SU-DHL-6 (cell line): ENCODE measurements around the gene USP13.

Experiments used
- H2AFZ ChIP-seq: fragments of 200-600 bp; sonication (generic); 2 replicates; pipeline ENCODE4 v1.6.1; 2014; ENCODE audit warnings: low read depth, mild to moderate bottlenecking, moderate library complexity, mixed read lengths, antibody characterized with exemption, low read length; ENCODE audit not compliant: severe bottlenecking
- H3F3A ChIP-seq: fragments of 200-600 bp; shearing (Covaris generic); 2 replicates; pipeline ENCODE4 v1.6.0; 2016; ENCODE audit warnings: antibody characterized with exemption, mild to moderate bottlenecking; ENCODE audit not compliant: insufficient read depth
- H3K27ac ChIP-seq: fragments of 200-600 bp; sonication (generic); 2 replicates; pipeline ENCODE4 v1.5.1; 2016; ENCODE audit warnings: low read depth, mild to moderate bottlenecking, low read length, moderate library complexity, mixed read lengths
- H3K27me3 ChIP-seq: fragments of 200-600 bp; sonication (generic), shearing (Covaris generic); 2 replicates; pipeline ENCODE4 v1.6.0; 2014; ENCODE audit warnings: mild to moderate bottlenecking, low read length
- H3K36me3 ChIP-seq: fragments of 200-600 bp; sonication (generic); 2 replicates; pipeline ENCODE4 v1.6.1; 2014; ENCODE audit warnings: mild to moderate bottlenecking, low read length, mixed read lengths
- H3K4me2 ChIP-seq: fragments of 300-600, 200-600 bp; shearing (Covaris generic), sonication (generic); 2 replicates; pipeline ENCODE4 v1.6.0; 2014; ENCODE audit warnings: low read length, low read depth, mild to moderate bottlenecking; ENCODE audit not compliant: poor library complexity, severe bottlenecking
- H3K4me3 ChIP-seq: fragments of 200-600 bp; sonication (generic); 2 replicates; pipeline ENCODE4 v1.5.1; 2014; ENCODE audit warnings: antibody characterized with exemption, low read length, mild to moderate bottlenecking, mixed read lengths; ENCODE audit not compliant: insufficient read depth, poor library complexity, severe bottlenecking
- H3K79me2 ChIP-seq: fragments of 200-600 bp; sonication (generic); 2 replicates; pipeline ENCODE4 v1.6.1; 2014; ENCODE audit warnings: mild to moderate bottlenecking, low read length, moderate library complexity; ENCODE audit not compliant: insufficient read depth
- H3K9ac ChIP-seq: fragments of 200-600 bp; sonication (generic); 2 replicates; pipeline ENCODE4 v1.7.0; 2014; ENCODE audit warnings: mild to moderate bottlenecking, low read length
- H3K9me2 ChIP-seq: fragments of 200-600 bp; sonication (generic); replicated peaks from 2 replicates; pipeline ENCODE4 v1.6.1; 2014; ENCODE audit warnings: low read length; ENCODE audit not compliant: insufficient read depth
- H3K9me3 ChIP-seq: fragments of 200-600 bp; sonication (generic); 2 replicates; pipeline ENCODE4 v1.6.1; 2014; ENCODE audit warnings: low read length, mixed read lengths; ENCODE audit not compliant: insufficient read depth
- H4K20me1 ChIP-seq: fragments of 200-600 bp; sonication (generic); 2 replicates; pipeline ENCODE4 v1.6.1; 2014; ENCODE audit warnings: low read depth, mild to moderate bottlenecking, antibody characterized with exemption, low read length, moderate library complexity, mixed read lengths
- CTCF ChIP-seq: fragments of 200-600 bp; sonication (generic); IDR thresholded peaks from one replicate; pipeline ENCODE4 v1.5.1; 2017; ENCODE audit warnings: antibody characterized with exemption, mild to moderate bottlenecking, low read length, moderate library complexity; ENCODE audit not compliant: insufficient read depth, poor library complexity, severe bottlenecking
- EZH2phosphoT487 ChIP-seq: fragments of 200-600 bp; sonication (generic), shearing (Covaris generic); conservative IDR thresholded peaks from 2 replicates; pipeline ENCODE4 v1.6.1; 2018; ENCODE audit warnings: mild to moderate bottlenecking, antibody characterized with exemption, low read length, moderate library complexity, mixed read lengths

USP13 gene

GRCh38 chr3:179687967-179688535, 35.2 kb downstream of the USP13 start:
- Histone ChIP-seq H3K27me3 (no peaks in the 10 kb centered on the region), H4K20me1 (no peaks in the 10 kb centered on the region), H3F3A (peaks cover 6% of the 10 kb centered on the region; the same call in 1 of the 2 replicates), H3K4me2 (no peak overlapping the region), H3K9me3 (no peaks in the 10 kb centered on the region), H3K27ac (no peak overlapping the region), H3K9ac (no peak overlapping the region), H3K36me3 (peaks cover 4% of the 10 kb centered on the region; the same call in 1 of the 2 replicates), H3K79me2 (peaks cover 16% of the 10 kb centered on the region), H3K4me3 (no peak overlapping the region), H2AFZ (no peak overlapping the region), H3K9me2 (no peaks in the 10 kb centered on the region)
- TF ChIP-seq CTCF, result no peak
- no peak for TF ChIP-seq EZH2phosphoT487

DNA sequence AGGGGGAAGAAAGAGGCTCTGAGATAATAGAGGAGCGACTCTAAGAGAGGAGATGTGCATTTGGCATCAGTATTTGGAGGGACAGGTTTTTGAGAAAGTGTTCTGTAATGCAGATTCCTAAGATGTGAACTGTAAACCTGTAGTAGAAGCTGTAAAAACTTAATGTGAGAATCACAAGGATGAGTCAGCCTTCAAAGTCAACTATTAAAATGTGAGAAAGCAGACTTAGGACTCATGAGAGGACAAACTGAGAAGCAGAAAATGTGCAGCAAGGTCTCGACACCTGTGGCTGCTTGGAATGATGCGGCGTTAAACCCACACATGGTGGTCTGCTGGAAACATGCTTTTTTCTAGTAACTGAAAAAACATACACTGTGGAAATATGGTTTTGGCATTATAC, 36.0 kb downstream of the USP13 start:
- H4K20me1 ChIP-seq, result no peaks in the 10 kb centered on the region
- no peak overlapping the region for H2AFZ ChIP-seq
- TF ChIP-seq EZH2phosphoT487, result no peak
- TF ChIP-seq CTCF, result no peak
- H3F3A ChIP-seq, result peaks cover 3% of the 10 kb centered on the region; the same call in 1 of the 2 replicates
- H3K9ac ChIP-seq, result no peak overlapping the region
- H3K4me2 ChIP-seq, result no peak overlapping the region
- H3K79me2 ChIP-seq, result peaks cover 12% of the 10 kb centered on the region; the same call in 1 of the 2 replicates
- peaks cover 4% of the 10 kb centered on the region; the same call in 1 of the 2 replicates for H3K36me3 ChIP-seq
- no peak overlapping the region for H3K27ac ChIP-seq
- H3K9me2 ChIP-seq, result no peaks in the 10 kb centered on the region
- H3K27me3 ChIP-seq, result no peaks in the 10 kb centered on the region
- H3K9me3 ChIP-seq, result no peaks in the 10 kb centered on the region
- no peak overlapping the region for H3K4me3 ChIP-seq

DNA sequence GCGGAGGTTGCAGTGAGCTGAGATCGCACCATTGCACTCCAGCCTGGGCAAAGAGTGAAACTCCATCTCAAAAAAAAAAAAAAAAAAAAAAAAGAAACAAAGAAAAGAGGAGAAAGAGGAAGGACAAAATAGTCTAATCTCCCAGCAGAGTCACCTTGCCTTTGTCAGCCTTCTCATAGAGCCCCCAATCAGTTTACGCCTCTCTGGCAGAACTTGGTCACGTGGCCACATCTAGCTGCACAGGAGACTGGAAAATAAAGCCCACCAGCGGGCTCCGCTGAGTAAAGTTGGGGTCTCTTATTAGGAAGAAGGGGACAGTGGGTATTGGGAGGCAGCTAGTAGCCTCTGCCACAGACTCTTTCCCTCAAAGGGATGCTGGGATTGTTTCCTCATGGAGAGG, 41.9 kb downstream of the USP13 start:
- Histone ChIP-seq H2AFZ (no peak overlapping the region), H4K20me1 (no peaks in the 10 kb centered on the region), H3K9ac (no peak overlapping the region), H3K27me3 (no peaks in the 10 kb centered on the region), H3F3A (no peaks in the 10 kb centered on the region), H3K36me3 (peaks cover 4% of the 10 kb centered on the region; the same call in 1 of the 2 replicates), H3K27ac (no peak overlapping the region), H3K9me3 (no peaks in the 10 kb centered on the region), H3K79me2 (peaks cover 15% of the 10 kb centered on the region; the same call in 1 of the 2 replicates), H3K4me2 (no peak overlapping the region), H3K9me2 (no peaks in the 10 kb centered on the region), H3K4me3 (no peak overlapping the region)
- TF ChIP-seq CTCF, result no peak
- no peak for TF ChIP-seq EZH2phosphoT487
